Sciatic nerve (tissue), 2 donors: Measurements from ENCODE around the gene TIA1. TPM values are rescaled to one million over a fixed set of nuclear protein-coding genes. Genes with fewer than 3 reads are reported as not detected.
"Not testable (repeated sequence)": the region's sequence is repeated elsewhere in the genome, so short reads cannot be mapped to it uniquely, and the experiment has no call there.

Source experiments
- ATAC-seq: fragments of 200-7000 bp; cut with Tn5 transposase; one replicate; pipeline ENCODE4 v1.9.1; 2020; ENCODE audit warnings: mild to moderate bottlenecking, moderate library complexity
- DNase-seq: peaks from one replicate; pipeline ENCODE4 v3.0.0-alpha.2; 2020; ENCODE audit warnings: low spot score
- intact Hi-C: fragments of 100-400 bp; cut with DNase I; formaldehyde crosslinking; loops from one replicate; pipeline ENCODE4 v1.14.2; 2022
- microRNA-seq: library from miRNA; unstranded; fragments of <30 nt; microRNA quantifications from one replicate; pipeline ENCODE4 v1.2.0, GENCODE V29; 2020
- total RNA-seq: library from RNA; stranded (reverse); fragmentation: NEBNext Ultra II Directional; extraction: Animal tissue kit (Norgen Biotek cat#: 25700); gene quantifications from one replicate; pipeline ENCODE4 v1.2.1, GENCODE V29; 2021
- donor health status: DM: no; HTN: no; CAD: no.
- donor health status: DM: no; HTN: no; CAD: no.

The TIA1 gene
- total RNA-seq, 1 donor from 2014 or later = 140 TPM

DNA sequence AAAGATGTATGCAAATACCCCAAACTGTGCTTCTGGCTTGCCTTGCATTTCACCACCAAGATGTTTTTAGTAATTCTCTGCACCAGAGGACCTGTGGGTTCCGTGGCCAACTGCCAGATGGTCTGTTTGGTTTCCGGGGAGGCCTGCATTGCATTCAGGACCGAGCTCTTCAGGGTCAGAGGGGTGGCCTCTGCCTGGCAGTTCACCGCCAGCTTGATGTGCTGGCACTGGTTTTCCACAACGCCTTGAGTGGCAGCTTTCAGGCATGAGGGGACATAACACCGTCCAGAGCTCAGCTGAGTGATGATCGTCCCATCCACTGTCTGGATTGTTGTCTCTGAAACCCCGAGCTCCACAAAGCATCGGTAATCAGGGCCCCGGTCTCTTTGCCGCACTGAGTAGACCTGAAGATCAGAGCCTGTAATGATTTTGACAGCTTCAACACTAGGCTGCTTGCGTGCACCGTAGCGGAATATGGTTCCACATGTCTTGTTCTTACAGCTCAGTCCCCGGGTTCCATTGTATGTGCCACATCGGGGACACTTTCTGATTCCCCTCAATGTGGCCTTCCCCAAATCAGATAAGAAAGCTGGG lies 67.0 kb downstream of the TIA1 start:
- intact Hi-C loops = no loop called here
- no peak for ATAC-seq
- no peak for DNase-seq

GRCh38 chr2:70173520-70173919 lies 74.9 kb downstream of the TIA1 start:
- no peak for DNase-seq
- intact Hi-C loops = no loop called here
- ATAC-seq = no peak

- DNase-seq, intact Hi-C loops, ATAC-seq: not testable (repeated sequence)
Measured at GRCh38 chr2:70169654-70170245, 78.7 kb downstream of the TIA1 start.

GRCh38 chr2:70161069-70161534 lies 87.3 kb downstream of the TIA1 start:
- no peak for ATAC-seq
- intact Hi-C loops = no loop called here
- DNase-seq = no peak

- ATAC-seq = no peak
- DNase-seq = no peak
- intact Hi-C loops = no loop called here
Measured at GRCh38 chr2:70160545-70160944, 87.9 kb downstream of the TIA1 start.

Small RNAs within 50 kb of the gene (microRNA-seq; reads per million reads assigned to microRNA genes)
- not detected for gene MIR1285-2

Other genes with a start within 250 kb of the TIA1 start
- gene PCBP1, start 161.2 kb downstream of the TIA1 start, total RNA-seq = 285 TPM
- gene C2orf42, start 57.6 kb downstream of the TIA1 start, total RNA-seq = 24.4 TPM
- 77.1 TPM for gene PCYOX1, start 9.5 kb upstream of the TIA1 start, total RNA-seq
- gene SNRPG, start 45.1 kb upstream of the TIA1 start, total RNA-seq = 81.1 TPM
- 13.2 TPM for gene FAM136A, start 53.4 kb upstream of the TIA1 start, total RNA-seq